ENCODE results near the gene ABCF2.

The ABCF2 gene

GRCh38 chr7:151254851-151255250, 27.8 kb upstream of the ABCF2 start:
- DNase-seq = no peak

GRCh38 chr7:151254316-151254715, 27.3 kb upstream of the ABCF2 start:
- intact Hi-C loops (cut with DNase I) = no loop called here

More at GRCh38 chr7:151254851-151255250, 27.8 kb upstream of the ABCF2 start:
- intact Hi-C loops (cut with DNase I) = no loop called here

GRCh38 chr7:151252961-151253711, 26.1 kb upstream of the ABCF2 start:
- intact Hi-C loops (cut with DNase I) = no loop called here
- DNase-seq = no peak

More at GRCh38 chr7:151254316-151254715, 27.3 kb upstream of the ABCF2 start:
- no peak for DNase-seq

GRCh38 chr7:151252561-151252835, 25.5 kb upstream of the ABCF2 start:
- intact Hi-C loops (cut with DNase I) = no loop called here
- DNase-seq = no peak

GRCh38 chr7:151251689-151252560, 24.9 kb upstream of the ABCF2 start:
- DNase-seq = peak in 41 of 42 donors; percentile 47 to 91 (median 79)
- intact Hi-C loops (cut with DNase I) = no loop called here

GRCh38 chr7:151251328-151251688, 24.3 kb upstream of the ABCF2 start:
- intact Hi-C loops (cut with DNase I) = no loop called here
- DNase-seq = peak in 8 of 42 donors; percentile 31 to 61 (median 43)

- no peak for DNase-seq
- intact Hi-C loops (cut with DNase I) = no loop called here
Measured at GRCh38 chr7:151250181-151251132, 23.5 kb upstream of the ABCF2 start.

- peak in 3 of 42 donors; percentile 53 to 62 (median 61) for DNase-seq
- intact Hi-C loops (cut with DNase I) = loop anchor here (10.0 kb wide), 1 partner anchor 55 kb away; no protein-coding TSS in a partner anchor
Measured at GRCh38 chr7:151249732-151250072, 22.7 kb upstream of the ABCF2 start.

GRCh38 chr7:151249034-151249731, 22.2 kb upstream of the ABCF2 start:
- DNase-seq = peak in 24 of 42 donors; percentile 30 to 73 (median 47)
- intact Hi-C loops (cut with DNase I) = loop anchor here (10.0 kb wide), 1 partner anchor 56 kb away; no protein-coding TSS in a partner anchor

GRCh38 chr7:151248346-151249033, 21.5 kb upstream of the ABCF2 start, which contains the start of gene SMARCD3:
Gene SMARCD3, minus strand, starts transcription at chr7:151248694. Its CDS starts 132 bp downstream, at chr7:151248562.
- peak in 39 of 42 donors; percentile 30 to 88 (median 71) for DNase-seq
- intact Hi-C loops (cut with DNase I) = loop anchor here (10.0 kb wide), 1 partner anchor 56 kb away; no protein-coding TSS in a partner anchor

GRCh38 chr7:151247611-151248345, 20.8 kb upstream of the ABCF2 start:
- peak in 1 of 42 donors; percentile 70 for DNase-seq
- intact Hi-C loops (cut with DNase I) = loop anchor here (10.0 kb wide), 1 partner anchor 57 kb away; no protein-coding TSS in a partner anchor

- DNase-seq = no peak
- intact Hi-C loops (cut with DNase I) = loop anchor here (10.0 kb wide), 1 partner anchor 58 kb away; no protein-coding TSS in a partner anchor
Measured at GRCh38 chr7:151246851-151247580, 20.0 kb upstream of the ABCF2 start.

GRCh38 chr7:151246102-151246850, 19.3 kb upstream of the ABCF2 start:
- intact Hi-C loops (cut with DNase I) = loop anchor here (10.0 kb wide), 1 partner anchor 59 kb away; no protein-coding TSS in a partner anchor
- DNase-seq = no peak

GRCh38 chr7:151245360-151246101, 18.5 kb upstream of the ABCF2 start:
- peak in 8 of 42 donors; percentile 33 to 67 (median 58) for DNase-seq
- intact Hi-C loops (cut with DNase I) = loop anchor here (10.0 kb wide), 1 partner anchor 59 kb away; no protein-coding TSS in a partner anchor
